Coronary artery (tissue), 2 donors: ENCODE data around the gene KRTAP10-5.

Experiments
- DNase-seq: peaks from one replicate; pipeline ENCODE4 v3.0.0-alpha.2; 2017; ENCODE audit warnings: low spot score
- H3K27ac ChIP-seq, 2 donors: fragments of 200-600 bp; sonication (generic); one replicate each; pipeline ENCODE4 v1.5.1; 2016 to 2019
- H3K4me3 ChIP-seq: fragments of 200-600 bp; sonication (generic); 2 replicates; pipeline ENCODE4 v1.5.1; 2016; ENCODE audit warnings: mild to moderate bottlenecking, moderate library complexity
- TF ChIP-seq, protein P1 (sequence below): fragments of 200-600 bp; sonication (generic); IDR thresholded peaks from one replicate; pipeline ENCODE4 v1.5.1; 2019; ENCODE audit warnings: antibody characterized with exemption

Gene KRTAP10-5

DNA sequence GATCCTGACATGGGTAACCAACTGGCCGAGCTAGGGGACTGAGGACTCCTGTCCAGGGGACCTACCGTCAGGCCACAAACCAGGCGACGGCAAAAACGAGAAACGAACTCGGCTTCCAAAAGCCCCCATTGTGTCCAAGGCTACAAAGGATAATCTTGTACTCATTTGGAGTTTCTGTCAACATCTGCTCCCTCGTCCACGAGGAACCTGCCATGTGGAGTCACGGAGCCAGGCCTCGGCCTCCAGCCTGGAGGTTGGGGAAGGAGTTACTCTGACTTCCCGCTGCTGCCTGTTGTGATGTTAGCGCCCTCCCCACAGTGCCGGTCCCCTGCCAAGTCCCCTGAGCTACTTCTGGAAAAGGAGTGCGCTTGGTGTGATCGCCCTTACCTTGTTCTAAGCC lies 47.7 kb downstream of the KRTAP10-5 start:
- Histone ChIP-seq H3K27ac (no peak overlapping the region), H3K4me3 (no peak overlapping the region)
- peak; percentile 58 for DNase-seq
- TF ChIP-seq, protein P1, sequence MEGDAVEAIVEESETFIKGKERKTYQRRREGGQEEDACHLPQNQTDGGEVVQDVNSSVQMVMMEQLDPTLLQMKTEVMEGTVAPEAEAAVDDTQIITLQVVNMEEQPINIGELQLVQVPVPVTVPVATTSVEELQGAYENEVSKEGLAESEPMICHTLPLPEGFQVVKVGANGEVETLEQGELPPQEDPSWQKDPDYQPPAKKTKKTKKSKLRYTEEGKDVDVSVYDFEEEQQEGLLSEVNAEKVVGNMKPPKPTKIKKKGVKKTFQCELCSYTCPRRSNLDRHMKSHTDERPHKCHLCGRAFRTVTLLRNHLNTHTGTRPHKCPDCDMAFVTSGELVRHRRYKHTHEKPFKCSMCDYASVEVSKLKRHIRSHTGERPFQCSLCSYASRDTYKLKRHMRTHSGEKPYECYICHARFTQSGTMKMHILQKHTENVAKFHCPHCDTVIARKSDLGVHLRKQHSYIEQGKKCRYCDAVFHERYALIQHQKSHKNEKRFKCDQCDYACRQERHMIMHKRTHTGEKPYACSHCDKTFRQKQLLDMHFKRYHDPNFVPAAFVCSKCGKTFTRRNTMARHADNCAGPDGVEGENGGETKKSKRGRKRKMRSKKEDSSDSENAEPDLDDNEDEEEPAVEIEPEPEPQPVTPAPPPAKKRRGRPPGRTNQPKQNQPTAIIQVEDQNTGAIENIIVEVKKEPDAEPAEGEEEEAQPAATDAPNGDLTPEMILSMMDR, result no peak

DNA sequence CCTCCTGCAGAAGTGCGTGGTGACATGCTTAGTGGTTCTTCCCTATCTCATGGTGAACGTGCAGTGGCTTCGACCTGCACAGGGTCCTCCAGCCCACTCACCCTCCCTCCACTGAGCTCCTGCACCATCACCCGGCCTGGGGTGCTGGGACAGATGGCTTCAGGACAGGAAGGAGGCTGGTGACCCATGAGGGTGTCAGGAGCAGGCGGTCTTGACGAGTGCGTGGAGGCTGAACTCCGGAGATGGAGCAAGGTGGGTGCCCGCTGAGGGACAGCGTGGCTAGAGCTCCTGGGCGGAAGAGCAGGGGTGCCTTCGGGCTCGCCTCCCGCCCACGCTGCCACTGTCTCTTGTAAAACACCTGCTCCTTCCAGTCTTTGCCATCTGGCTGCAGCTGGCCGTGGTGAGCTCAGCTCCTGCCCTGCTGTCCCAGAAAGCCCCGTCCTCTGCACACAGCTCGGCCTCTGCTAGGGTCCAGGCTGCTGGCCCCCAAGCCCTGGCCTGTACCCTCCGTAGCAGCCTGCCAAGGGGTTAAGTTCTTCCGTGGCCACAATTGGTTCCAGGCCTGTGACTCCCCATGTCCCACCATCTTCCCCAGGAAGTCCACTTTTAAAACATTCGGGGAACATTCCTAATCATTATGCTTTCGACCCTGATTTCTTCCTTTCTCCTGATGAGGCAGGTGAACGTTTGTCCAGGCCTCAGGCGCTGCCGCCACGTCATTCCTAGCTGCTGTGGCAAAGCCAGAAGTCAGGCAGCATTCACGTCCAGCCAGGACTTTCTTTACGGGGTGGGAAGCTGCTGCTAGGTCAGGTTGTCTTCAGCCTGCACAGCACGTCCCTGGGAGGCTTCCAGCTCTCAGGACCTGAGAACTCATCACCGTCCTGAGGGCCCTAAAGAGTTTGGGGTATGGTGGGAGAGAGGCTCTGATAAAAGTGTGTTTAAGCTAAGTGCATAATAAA lies 48.5 kb downstream of the KRTAP10-5 start:
- DNase-seq, result no peak
- Histone ChIP-seq H3K4me3 (no peak overlapping the region), H3K27ac (no peak overlapping the region)
- TF ChIP-seq, protein P1, result no peak

DNA sequence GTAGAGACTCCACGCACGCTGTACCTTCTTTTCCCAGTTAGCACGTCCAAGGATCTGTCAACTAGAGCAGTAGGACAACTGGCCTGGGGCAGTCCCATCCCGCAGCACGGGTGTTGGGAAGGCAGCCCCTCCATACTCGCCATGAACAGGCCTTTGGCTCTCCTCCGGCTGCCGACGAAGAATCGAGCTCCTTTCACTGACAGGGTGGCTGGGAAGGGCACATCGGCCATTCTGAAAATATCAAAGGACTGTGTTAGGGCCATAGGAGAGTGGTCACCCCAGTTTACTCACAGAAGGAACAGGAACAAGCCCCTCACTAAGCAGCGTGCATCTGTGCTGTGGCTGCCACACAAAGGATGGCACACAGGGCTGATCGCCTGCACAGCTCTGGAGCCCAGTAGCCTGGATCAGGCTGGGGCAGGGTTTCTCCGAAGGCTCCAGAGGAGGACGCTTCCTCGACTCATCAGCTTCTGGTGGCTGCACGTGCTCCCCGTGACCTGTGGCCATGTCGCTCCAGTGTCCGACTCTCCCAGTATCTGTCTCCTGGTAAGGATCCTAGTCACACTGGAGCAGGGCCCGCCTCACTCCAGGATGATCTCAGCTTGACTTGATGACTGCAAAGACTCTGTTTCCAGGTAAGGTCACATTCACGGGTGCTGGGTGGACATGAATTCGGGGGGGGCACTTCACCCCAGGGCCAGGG lies 49.4 kb downstream of the KRTAP10-5 start:
- Histone ChIP-seq H3K27ac (no peak overlapping the region), H3K4me3 (no peak overlapping the region)
- TF ChIP-seq, protein P1, result no peak
- no peak for DNase-seq

DNA sequence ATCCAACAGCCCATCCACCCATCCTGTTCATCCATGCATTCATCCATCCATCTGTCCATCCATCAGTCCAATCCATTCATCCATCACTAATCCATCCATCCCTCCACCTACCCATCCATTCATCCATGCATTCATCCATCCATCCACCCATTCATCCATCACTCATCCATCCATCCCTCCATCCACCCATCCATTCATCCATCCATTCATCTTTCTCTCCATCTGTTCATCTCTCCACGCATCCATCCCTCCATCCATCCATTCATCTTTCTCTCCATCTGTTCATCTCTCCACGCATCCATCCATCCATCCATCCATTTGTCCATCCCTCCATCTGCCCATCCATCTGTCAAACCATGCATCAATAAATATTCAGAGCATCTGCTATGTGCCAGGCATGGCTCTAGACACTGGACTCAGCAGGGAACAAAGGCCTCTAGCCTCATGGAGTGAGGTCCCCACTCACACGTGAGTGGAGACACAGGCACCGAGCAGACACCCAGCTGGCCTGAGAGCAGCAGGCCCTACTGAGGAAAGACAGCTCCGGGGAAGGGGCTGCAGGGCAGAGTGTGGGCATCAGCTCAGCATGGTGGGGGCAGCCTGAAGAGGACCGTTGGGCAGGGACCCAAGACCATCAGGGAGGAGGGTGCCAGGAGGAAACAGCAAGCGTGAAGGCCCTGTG lies 50.0 kb downstream of the KRTAP10-5 start:
- DNase-seq, result no peak
- no peak overlapping the region for H3K4me3 ChIP-seq
- TF ChIP-seq, protein P1, result no peak
- H3K27ac ChIP-seq, result no peak overlapping the region

DNA sequence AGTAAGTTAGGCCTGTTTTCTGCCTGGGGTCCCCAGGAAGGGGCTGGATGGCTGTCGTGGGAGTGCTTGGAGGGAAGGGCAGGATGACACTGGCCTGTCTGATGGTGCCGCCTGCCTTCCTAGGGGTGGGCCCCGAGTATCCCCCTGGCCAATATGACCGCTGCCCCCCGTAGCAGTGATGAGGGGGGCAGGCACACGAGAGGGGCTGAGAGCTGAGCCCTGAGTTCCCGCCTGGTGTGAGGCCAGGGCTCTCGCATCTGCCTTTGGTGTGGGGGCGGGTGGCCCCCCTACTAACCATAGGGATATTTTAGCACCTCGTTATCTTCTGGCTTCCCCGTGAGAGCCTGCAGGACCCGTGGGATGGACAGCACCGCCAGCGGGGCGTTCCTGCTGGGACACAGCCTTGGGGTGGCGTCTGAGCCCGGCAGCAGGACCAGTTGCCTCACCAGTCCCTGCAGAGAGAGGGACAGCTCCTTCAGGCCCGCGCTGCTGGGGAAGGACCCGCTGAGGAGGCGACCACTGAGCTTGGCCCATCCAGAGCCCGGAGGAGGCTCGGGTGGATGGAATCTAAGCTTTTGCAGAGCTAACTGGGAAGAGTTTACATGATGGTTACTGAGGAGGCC lies 50.8 kb downstream of the KRTAP10-5 start:
- TF ChIP-seq, protein P1, result no peak
- H3K4me3 ChIP-seq, result no peak overlapping the region
- no peak for DNase-seq
- H3K27ac ChIP-seq, result no peak overlapping the region
